HCT116 (cell line): ENCODE measurements around the gene AP1M1. TPM values are rescaled to one million over a fixed set of nuclear protein-coding genes. Genes with fewer than 3 reads are reported as not detected.

Source experiments
- ATAC-seq: fragments of 200-7000 bp; cut with Tn5 transposase; 2 replicates; pipeline ENCODE4 v1.9.1; 2020; ENCODE audit warnings: mild to moderate bottlenecking, moderate library complexity
- BruUV-seq: library from RNA; stranded (reverse); fragments of 400-500 nt; replicated peaks from 2 replicates; lab custom pipeline; 2021; lab: Mats Ljungman, UMichigan
- CTCF ChIA-PET: fragments of 300-600 bp; sonication (Branson Sonifier 250); formaldehyde crosslinking; loops from one replicate; lab custom pipeline; 2021; ENCODE audit warnings: antibody characterized with exemption; lab: Charles Lee
- POLR2A ChIA-PET: fragments of 300-600, 350-600 bp; sonication (Branson Sonifier 250); formaldehyde crosslinking; loops from one replicate; lab custom pipeline; 2021; ENCODE audit warnings: antibody characterized with exemption; lab: Charles Lee
- RAD21 ChIA-PET, 2 experiments: fragments of 300-600 bp; sonication (Branson Sonifier 250); formaldehyde crosslinking; loops; one replicate each; lab custom pipeline; 2023; ENCODE audit warnings: low total read pairs in 2 of 2; ENCODE audit not compliant: uncharacterized antibody in 2 of 2, unreplicated experiment in 2 of 2, low non-redundant PET in 1 of 2; lab: Charles Lee
- DNase-seq: peaks from one replicate; pipeline ENCODE4 v3.0.0-alpha.2; 2010; ENCODE audit warnings: low read depth, low spot score
- H2AFZ ChIP-seq: fragments of 200-600 bp; shearing (Covaris generic), sonication (generic); 2 replicates; pipeline ENCODE4 v1.6.1; 2017; ENCODE audit warnings: low read depth, mixed run types, mixed read lengths, antibody characterized with exemption, low read length; ENCODE audit not compliant: poor library complexity, severe bottlenecking
- H3K27ac ChIP-seq: 2 replicates; pipeline ENCODE4 v1.5.1; 2012; ENCODE audit warnings: low read depth, low read length
- H3K27me3 ChIP-seq: fragments of 200-600 bp; sonication (generic); 2 replicates; pipeline ENCODE4 v1.6.1; 2016; ENCODE audit warnings: mixed run types, low read length, mixed read lengths; ENCODE audit not compliant: insufficient read depth
- H3K36me3 ChIP-seq, 2 experiments: fragments of 200-500 bp in 1 of 2; fragments of 200-600 bp in 1 of 2; sonication (Bioruptor generic) in 1 of 2; sonication (generic) in 1 of 2; 2 replicates each; pipeline versions ENCODE4 v1.5.1 to v1.6.1; 2014 to 2016; ENCODE audit warnings: low read length in 2 of 2, inconsistent platforms in 1 of 2, mixed read lengths in 1 of 2, mixed run types in 1 of 2; ENCODE audit not compliant: insufficient read depth in 2 of 2, control insufficient read depth in 1 of 2
- H3K4me1 ChIP-seq, 2 experiments: fragments of 200-600 bp in 1 of 2; sonication (generic) in 1 of 2; 2 replicates each; pipeline versions ENCODE4 v1.5.1 to v1.6.1; 2012 to 2017; ENCODE audit warnings: low read length in 2 of 2, inconsistent platforms in 1 of 2, mild to moderate bottlenecking in 1 of 2, mixed read lengths in 1 of 2, mixed run types in 1 of 2, moderate library complexity in 1 of 2; ENCODE audit not compliant: insufficient read depth in 2 of 2, control insufficient read depth in 1 of 2
- H3K4me2 ChIP-seq: fragments of 200-600 bp; sonication (generic); 2 replicates; pipeline ENCODE4 v1.6.1; 2017; ENCODE audit warnings: mixed run types, low read length, mixed read lengths
- H3K4me3 ChIP-seq, 2 experiments: fragments of 200-600 bp in 1 of 2; sonication (generic) in 1 of 2; replicated peaks in 1 of 2; 2 replicates each; pipeline ENCODE4 v1.5.1; 2011 to 2016; ENCODE audit warnings: low read length in 2 of 2, control low read depth in 1 of 2, low read depth in 1 of 2, mild to moderate bottlenecking in 1 of 2, mixed read lengths in 1 of 2, mixed run types in 1 of 2
- H3K79me2 ChIP-seq: fragments of 200-600 bp; sonication (generic); 2 replicates; pipeline ENCODE4 v1.6.1; 2017; ENCODE audit warnings: mild to moderate bottlenecking, mixed run types, low read length, moderate library complexity, mixed read lengths; ENCODE audit not compliant: insufficient read depth
- H3K9ac ChIP-seq: fragments of 200-600 bp; sonication (generic); 2 replicates; pipeline ENCODE4 v1.6.1; 2016; ENCODE audit warnings: low read length, mixed read lengths
- H3K9me2 ChIP-seq: fragments of 200-600 bp; sonication (generic), shearing (Covaris generic); 2 replicates; pipeline ENCODE4 v1.6.1; 2017; ENCODE audit warnings: mixed run types, mild to moderate bottlenecking, moderate library complexity; ENCODE audit not compliant: insufficient read depth
- H3K9me3 ChIP-seq, 2 experiments: fragments of 200-500 bp in 1 of 2; fragments of 200-600 bp in 1 of 2; sonication (Bioruptor generic) in 1 of 2; sonication (generic) in 1 of 2; 2 replicates each; pipeline ENCODE4 v1.6.1; 2014 to 2017; ENCODE audit warnings: low read length in 2 of 2, mixed read lengths in 2 of 2, inconsistent platforms in 1 of 2, low read depth in 1 of 2, mild to moderate bottlenecking in 1 of 2, mixed run types in 1 of 2, moderate library complexity in 1 of 2; ENCODE audit not compliant: control insufficient read depth in 1 of 2, insufficient read depth in 1 of 2
- H4K20me1 ChIP-seq: fragments of 200-600 bp; sonication (generic), shearing (Covaris generic); 2 replicates; pipeline ENCODE4 v1.6.1; 2017; ENCODE audit warnings: mixed run types, mild to moderate bottlenecking, moderate library complexity; ENCODE audit not compliant: insufficient read depth
- ATF3 ChIP-seq: IDR thresholded peaks from 2 replicates; pipeline ENCODE4 v1.6.1; 2012
- CBX3 ChIP-seq: IDR thresholded peaks from 2 replicates; pipeline ENCODE4 v1.6.1; 2012; ENCODE audit warnings: low read depth
- CEBPB ChIP-seq: IDR thresholded peaks from 2 replicates; pipeline ENCODE4 v1.6.1; 2012; ENCODE audit warnings: low read depth
- ELF1 ChIP-seq: IDR thresholded peaks from 2 replicates; pipeline ENCODE4 v1.6.1; 2012; ENCODE audit warnings: low read depth, borderline replicate concordance
- EZH2 ChIP-seq: fragments of 200-600 bp; sonication (generic); IDR thresholded peaks from 2 replicates; pipeline ENCODE4 v1.6.1; 2017; ENCODE audit warnings: antibody characterized with exemption, mixed run types
- EZH2phosphoT487 ChIP-seq: fragments of 200-600 bp; IDR thresholded peaks from 2 replicates; pipeline ENCODE4 v1.6.1; 2018; ENCODE audit warnings: antibody characterized with exemption, borderline replicate concordance
- FOSL1 ChIP-seq: IDR thresholded peaks from 2 replicates; pipeline ENCODE4 v1.6.1; 2012; ENCODE audit warnings: low read depth
- POLR2A ChIP-seq: IDR thresholded peaks from 2 replicates; pipeline ENCODE4 v1.7.0; 2011; ENCODE audit warnings: borderline replicate concordance; ENCODE audit not compliant: insufficient read depth, insufficient read length; ENCODE audit errors: extremely low read depth
- POLR2AphosphoS5 ChIP-seq: IDR thresholded peaks from 2 replicates; pipeline ENCODE4 v1.6.1; 2011; ENCODE audit warnings: mild to moderate bottlenecking, low read depth, low read length, moderate library complexity
- RAD21 ChIP-seq: IDR thresholded peaks from 2 replicates; pipeline ENCODE4 v1.6.1; 2012; ENCODE audit warnings: low read depth, mild to moderate bottlenecking
- REST ChIP-seq: IDR thresholded peaks from 2 replicates; pipeline ENCODE4 v1.6.1; 2012; ENCODE audit warnings: low read depth
- SIN3A ChIP-seq: IDR thresholded peaks from 2 replicates; pipeline ENCODE4 v1.6.1; 2012; ENCODE audit warnings: low read depth
- SP1 ChIP-seq: IDR thresholded peaks from 2 replicates; pipeline ENCODE4 v1.6.1; 2012; ENCODE audit warnings: low read depth
- SRF ChIP-seq: IDR thresholded peaks from 2 replicates; pipeline ENCODE4 v1.6.1; 2012; ENCODE audit warnings: low read depth
- TCF7L2 ChIP-seq: IDR thresholded peaks from 2 replicates; pipeline ENCODE4 v1.7.0; 2011; ENCODE audit warnings: borderline replicate concordance, inconsistent platforms; ENCODE audit not compliant: insufficient read depth, insufficient read length; ENCODE audit errors: extremely low read depth
- YY1 ChIP-seq: IDR thresholded peaks from 2 replicates; pipeline ENCODE4 v1.6.1; 2011; ENCODE audit warnings: low read length, low read depth, moderate library complexity, mild to moderate bottlenecking; ENCODE audit not compliant: insufficient replicate concordance; ENCODE audit errors: extremely low read depth
- ZFX ChIP-seq: fragments of 450-650 bp; IDR thresholded peaks from 2 replicates; pipeline ENCODE4 v1.6.1; 2017
- ZNF274 ChIP-seq: fragments of 200-500 bp; sonication (Bioruptor generic); IDR thresholded peaks from 2 replicates; pipeline ENCODE4 v1.6.1; 2014; ENCODE audit warnings: mild to moderate bottlenecking, low read depth, low read length, inconsistent platforms
- intact Hi-C: fragments of 100-400 bp; cut with micrococcal nuclease; formaldehyde crosslinking; loops from 2 replicates; pipeline ENCODE4 v1.10.0; 2022
- total RNA-seq: library from RNA; stranded (reverse); gene quantifications from one replicate; pipeline ENCODE4 v1.2.1, GENCODE V29; 2021; ENCODE audit not compliant: unreplicated experiment

AP1M1 gene
- total RNA-seq, 1 experiment from 2014 or later = 50.0 TPM

- ATAC-seq (no peak), DNase-seq (no peak)
- Histone ChIP-seq H3K9me2 (no peaks in the 10 kb centered on the region), H3K4me1 (0 out of 4 replicates have a peak, but pooled peaks cover 0 to 4% of the 10 kb centered on the region in 2 experiments), H3K9me3 (no peaks in the 10 kb centered on the region), H2AFZ (no peak overlapping the region)
- no TSS peak for BruUV-seq
- intact Hi-C loops = no loop called here
- TF ChIP-seq RAD21 (no peak), EZH2phosphoT487 (no peak), ZNF274 (no peak), CEBPB (no peak), TCF7L2 (no peak)
- TF ChIP-seq, all 23 proteins: peak for 0
- H3K4me2 ChIP-seq = no peak overlapping the region
- H3K9ac ChIP-seq = no peak overlapping the region
- no peaks in the 10 kb centered on the region for H4K20me1 ChIP-seq
- ChIA-PET CTCF (no interaction called here), POLR2A (interaction anchor here (1.0 kb wide), 1 partner anchor 36 kb away, joined by 3 read pairs; the partner anchor contains the start of gene KLF2), RAD21 (no interaction called here)
- no peaks in the 10 kb centered on the region for H3K27me3 ChIP-seq
- no peak overlapping the region for H3K27ac ChIP-seq
- no peaks in the 10 kb centered on the region for H3K36me3 ChIP-seq
- H3K79me2 ChIP-seq = no peaks in the 10 kb centered on the region
- H3K4me3 ChIP-seq = no peak overlapping the region
These were observed 90.8 kb downstream of the AP1M1 start for GRCh38 chr19:16288544-16288943.

- ChIA-PET CTCF (no interaction called here), RAD21 (no interaction called here), POLR2A (interaction anchor here (1.0 kb wide), 1 partner anchor 35 kb away, joined by 3 read pairs; the partner anchor contains the start of gene KLF2)
- H3K36me3 ChIP-seq = no peaks in the 10 kb centered on the region
- DNase-seq (no peak), ATAC-seq (no peak)
- H3K9ac ChIP-seq = no peak overlapping the region
- H3K4me2 ChIP-seq = no peak overlapping the region
- H3K27ac ChIP-seq = no peak overlapping the region
- intact Hi-C loops = no loop called here
- H2AFZ ChIP-seq = no peak overlapping the region
- no peaks in the 10 kb centered on the region for H3K27me3 ChIP-seq
- no peaks in the 10 kb centered on the region for H4K20me1 ChIP-seq
- no TSS peak for BruUV-seq
- H3K9me2 ChIP-seq = no peaks in the 10 kb centered on the region
- H3K4me1 ChIP-seq = 0 out of 4 replicates have a peak, but pooled peaks cover 0 to 4% of the 10 kb centered on the region in 2 experiments
- H3K9me3 ChIP-seq = no peaks in the 10 kb centered on the region
- H3K79me2 ChIP-seq = no peaks in the 10 kb centered on the region
- no peak overlapping the region for H3K4me3 ChIP-seq
- TF ChIP-seq ELF1 (no peak), REST (no peak), ZFX (no peak), ATF3 (no peak), TCF7L2 (no peak), POLR2A (no peak), EZH2 (no peak), RAD21 (no peak), FOSL1 (no peak), SIN3A (no peak), YY1 (no peak), CBX3 (no peak), POLR2AphosphoS5 (no peak), SRF (no peak), SP1 (no peak)
These were observed 91.9 kb downstream of the AP1M1 start for GRCh38 chr19:16289594-16289993.
